Measurements from ENCODE around the gene TAL2.

TAL2 gene

GRCh38 chr9:105658351-105658750 lies 3.9 kb upstream of the TAL2 start:
- FAIRE-seq: no peak
- no peak for TF ChIP-seq POLR2A (IDR thresholded peaks at IDR 0.05; ENCODE audit: low read depth, low read length)

GRCh38 chr9:105661011-105661410 lies 1.2 kb upstream of the TAL2 start:
- FAIRE-seq (no peak), DNase-seq (ENCODE audit: insufficient read length, low spot score) (no peak)
- no peak for TF ChIP-seq POLR2A (IDR thresholded peaks at IDR 0.05; ENCODE audit: low read depth, low read length)

More at GRCh38 chr9:105658351-105658750, 3.9 kb upstream of the TAL2 start:
- DNase-seq (ENCODE audit: insufficient read length, low spot score): no peak

- DNase-seq (ENCODE audit: insufficient read length, low spot score) (no peak), FAIRE-seq (no peak)
- TF ChIP-seq POLR2A (IDR thresholded peaks at IDR 0.05; ENCODE audit: low read depth, low read length): no peak
Observed at GRCh38 chr9:105663914-105664313, 1.7 kb downstream of the TAL2 start.

GRCh38 chr9:105667867-105668266 lies 5.6 kb downstream of the TAL2 start:
- FAIRE-seq (no peak), DNase-seq (ENCODE audit: insufficient read length, low spot score) (no peak)
- TF ChIP-seq POLR2A (IDR thresholded peaks at IDR 0.05; ENCODE audit: low read depth, low read length): no peak

GRCh38 chr9:105670315-105670714 lies 8.1 kb downstream of the TAL2 start:
- no peak for TF ChIP-seq POLR2A (IDR thresholded peaks at IDR 0.05; ENCODE audit: low read depth, low read length)
- DNase-seq (ENCODE audit: insufficient read length, low spot score) (no peak), FAIRE-seq (no peak)

- DNase-seq (ENCODE audit: insufficient read length, low spot score): no peak
- FAIRE-seq: no peak
Observed at GRCh38 chr9:105670775-105671174, 8.5 kb downstream of the TAL2 start.

GRCh38 chr9:105672711-105673234 lies 10.5 kb downstream of the TAL2 start:
- FAIRE-seq (no peak), DNase-seq (ENCODE audit: insufficient read length, low spot score) (no peak)
- TF ChIP-seq POLR2A (IDR thresholded peaks at IDR 0.05; ENCODE audit: low read depth, low read length): no peak

More at GRCh38 chr9:105670775-105671174, 8.5 kb downstream of the TAL2 start:
- no peak for TF ChIP-seq POLR2A (IDR thresholded peaks at IDR 0.05; ENCODE audit: low read depth, low read length)

- FAIRE-seq (no peak), DNase-seq (ENCODE audit: insufficient read length, low spot score) (no peak)
- TF ChIP-seq POLR2A (IDR thresholded peaks at IDR 0.05; ENCODE audit: low read depth, low read length): no peak
Observed at GRCh38 chr9:105673850-105674387, 11.7 kb downstream of the TAL2 start.

GRCh38 chr9:105676351-105676923 lies 14.2 kb downstream of the TAL2 start:
- FAIRE-seq: no peak
- TF ChIP-seq POLR2A (IDR thresholded peaks at IDR 0.05; ENCODE audit: low read depth, low read length): no peak
- no peak for DNase-seq (ENCODE audit: insufficient read length, low spot score)

GRCh38 chr9:105678163-105678562 lies 15.9 kb downstream of the TAL2 start:
- FAIRE-seq (no peak), DNase-seq (ENCODE audit: insufficient read length, low spot score) (no peak)
- no peak for TF ChIP-seq POLR2A (IDR thresholded peaks at IDR 0.05; ENCODE audit: low read depth, low read length)

GRCh38 chr9:105678781-105679180 lies 16.5 kb downstream of the TAL2 start:
- TF ChIP-seq POLR2A (IDR thresholded peaks at IDR 0.05; ENCODE audit: low read depth, low read length): no peak
- FAIRE-seq (no peak), DNase-seq (ENCODE audit: insufficient read length, low spot score) (no peak)

- FAIRE-seq: no peak
- DNase-seq (ENCODE audit: insufficient read length, low spot score): no peak
- no peak for TF ChIP-seq POLR2A (IDR thresholded peaks at IDR 0.05; ENCODE audit: low read depth, low read length)
Observed at GRCh38 chr9:105679257-105680022, 17.2 kb downstream of the TAL2 start.

- TF ChIP-seq POLR2A (IDR thresholded peaks at IDR 0.05; ENCODE audit: low read depth, low read length): no peak
- DNase-seq (ENCODE audit: insufficient read length, low spot score): no peak
- no peak for FAIRE-seq
Observed at GRCh38 chr9:105681313-105681712, 19.1 kb downstream of the TAL2 start.

- FAIRE-seq (peak; percentile 96), DNase-seq (ENCODE audit: insufficient read length, low spot score) (peak; percentile 79)
- no peak for TF ChIP-seq POLR2A (IDR thresholded peaks at IDR 0.05; ENCODE audit: low read depth, low read length)
Observed at GRCh38 chr9:105681724-105682123, 19.5 kb downstream of the TAL2 start.
